A673 (cell line): ENCODE measurements around the gene TBPL1. TPM values are rescaled to one million over a fixed set of nuclear protein-coding genes. Genes with fewer than 3 reads are reported as not detected.

ENCODE experiments used
- BruUV-seq: library from RNA; stranded (reverse); fragments of 400-500 nt; replicated peaks from 2 replicates; lab custom pipeline; 2021; lab: Mats Ljungman, UMichigan
- CTCF ChIA-PET: fragments of 300-600 bp; sonication (Branson Sonifier 250); formaldehyde crosslinking; loops from one replicate; lab custom pipeline; 2022; ENCODE audit warnings: antibody characterized with exemption; lab: Charles Lee
- POLR2A ChIA-PET: fragments of 300-600 bp; sonication (Branson Sonifier 250); formaldehyde crosslinking; loops from one replicate; lab custom pipeline; 2022; ENCODE audit warnings: antibody characterized with exemption; ENCODE audit not compliant: low non-redundant PET; lab: Charles Lee
- DNase-seq: peaks from one replicate; pipeline ENCODE4 v3.0.0-alpha.2; 2015; ENCODE audit warnings: low spot score
- H3K27ac ChIP-seq: fragments of 200-600 bp; sonication (generic); 2 replicates; pipeline ENCODE4 v1.5.1; 2016; ENCODE audit warnings: mixed run types, low read depth, mild to moderate bottlenecking, mixed read lengths, antibody characterized with exemption, low read length; ENCODE audit not compliant: poor library complexity, severe bottlenecking
- H3K27me3 ChIP-seq: fragments of 200-600 bp; sonication (generic); replicated peaks from 2 replicates; pipeline ENCODE4 v1.6.1; 2017; ENCODE audit warnings: mixed run types, low read depth, mild to moderate bottlenecking, mixed read lengths, antibody characterized with exemption, low read length; ENCODE audit not compliant: insufficient read depth, poor library complexity
- H3K36me3 ChIP-seq: fragments of 200-600 bp; sonication (generic); 2 replicates; pipeline ENCODE4 v1.6.1; 2016; ENCODE audit warnings: mixed run types, mild to moderate bottlenecking, mixed read lengths, antibody characterized with exemption, low read length; ENCODE audit not compliant: insufficient read depth, poor library complexity, severe bottlenecking
- H3K4me1 ChIP-seq: fragments of 200-600 bp; sonication (generic); 2 replicates; pipeline ENCODE4 v1.6.1; 2017; ENCODE audit warnings: mixed run types, mild to moderate bottlenecking, mixed read lengths, antibody characterized with exemption, low read length; ENCODE audit not compliant: insufficient read depth, poor library complexity, severe bottlenecking
- H3K4me3 ChIP-seq: fragments of 200-600 bp; sonication (generic); 2 replicates; pipeline ENCODE4 v1.5.1; 2016; ENCODE audit warnings: low read depth, mixed run types, mild to moderate bottlenecking, mixed read lengths, low read length; ENCODE audit not compliant: poor library complexity, severe bottlenecking
- H3K9me3 ChIP-seq: fragments of 200-600 bp; sonication (generic); 2 replicates; pipeline ENCODE4 v1.6.1; 2016; ENCODE audit warnings: mixed run types, low read depth, mild to moderate bottlenecking, mixed read lengths, antibody characterized with exemption, low read length; ENCODE audit not compliant: poor library complexity, severe bottlenecking
- EZH2 ChIP-seq: fragments of 200-600 bp; sonication (generic); IDR thresholded peaks from 2 replicates; pipeline ENCODE4 v1.6.1; 2017; ENCODE audit warnings: borderline replicate concordance, low read depth, mild to moderate bottlenecking, mixed read lengths, antibody characterized with exemption, low read length; ENCODE audit not compliant: poor library complexity, severe bottlenecking
- intact Hi-C: fragments of 100-400 bp; cut with micrococcal nuclease; formaldehyde crosslinking; loops from one replicate; pipeline ENCODE4 v1.10.0; 2022; ENCODE audit not compliant: unreplicated experiment
- total RNA-seq: library from RNA; stranded (reverse); gene quantifications from 2 replicates; pipeline ENCODE4 v1.2.3, GENCODE V29; 2021
- TF ChIP-seq, protein P1 (sequence below): fragments of 300-800, 200-600 bp; sonication (generic); conservative IDR thresholded peaks from 2 replicates; pipeline ENCODE4 v1.5.1; 2017; ENCODE audit warnings: low read depth, mild to moderate bottlenecking, antibody characterized with exemption, low read length, moderate library complexity, mixed read lengths

TBPL1 gene
- total RNA-seq, 1 experiment from 2014 or later, result 46.3 TPM

DNA sequence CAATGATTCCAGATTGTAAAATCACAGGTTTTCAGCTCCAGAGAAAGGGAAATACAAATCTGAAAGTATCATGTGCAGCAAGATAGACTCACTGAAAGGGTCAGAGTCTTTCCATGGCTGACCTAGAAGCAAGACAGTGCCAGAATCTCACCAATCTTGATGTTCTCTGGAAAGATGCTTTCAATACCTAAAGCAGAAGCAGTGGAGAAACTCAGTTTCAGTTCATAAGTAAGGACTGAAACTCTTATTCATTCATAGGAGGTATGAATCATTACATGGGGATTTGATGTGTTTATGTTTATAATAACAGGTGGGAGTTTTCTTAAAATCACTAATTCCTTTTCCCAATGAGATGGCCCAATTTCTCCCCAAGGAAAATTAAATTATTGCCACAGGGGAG lies 56.9 kb downstream of the TBPL1 start:
- no peak for DNase-seq
- Histone ChIP-seq H3K27ac (no peak overlapping the region), H3K4me1 (no peaks in the 10 kb centered on the region), H3K36me3 (no peaks in the 10 kb centered on the region), H3K4me3 (no peak overlapping the region), H3K9me3 (no peaks in the 10 kb centered on the region), H3K27me3 (no peaks in the 10 kb centered on the region)
- CTCF ChIA-PET, result no interaction called here
- POLR2A ChIA-PET, result no interaction called here
- no TSS peak for BruUV-seq
- no peak for TF ChIP-seq EZH2
- TF ChIP-seq, protein P1, sequence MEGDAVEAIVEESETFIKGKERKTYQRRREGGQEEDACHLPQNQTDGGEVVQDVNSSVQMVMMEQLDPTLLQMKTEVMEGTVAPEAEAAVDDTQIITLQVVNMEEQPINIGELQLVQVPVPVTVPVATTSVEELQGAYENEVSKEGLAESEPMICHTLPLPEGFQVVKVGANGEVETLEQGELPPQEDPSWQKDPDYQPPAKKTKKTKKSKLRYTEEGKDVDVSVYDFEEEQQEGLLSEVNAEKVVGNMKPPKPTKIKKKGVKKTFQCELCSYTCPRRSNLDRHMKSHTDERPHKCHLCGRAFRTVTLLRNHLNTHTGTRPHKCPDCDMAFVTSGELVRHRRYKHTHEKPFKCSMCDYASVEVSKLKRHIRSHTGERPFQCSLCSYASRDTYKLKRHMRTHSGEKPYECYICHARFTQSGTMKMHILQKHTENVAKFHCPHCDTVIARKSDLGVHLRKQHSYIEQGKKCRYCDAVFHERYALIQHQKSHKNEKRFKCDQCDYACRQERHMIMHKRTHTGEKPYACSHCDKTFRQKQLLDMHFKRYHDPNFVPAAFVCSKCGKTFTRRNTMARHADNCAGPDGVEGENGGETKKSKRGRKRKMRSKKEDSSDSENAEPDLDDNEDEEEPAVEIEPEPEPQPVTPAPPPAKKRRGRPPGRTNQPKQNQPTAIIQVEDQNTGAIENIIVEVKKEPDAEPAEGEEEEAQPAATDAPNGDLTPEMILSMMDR, result no peak
- intact Hi-C loops, result no loop called here

DNA sequence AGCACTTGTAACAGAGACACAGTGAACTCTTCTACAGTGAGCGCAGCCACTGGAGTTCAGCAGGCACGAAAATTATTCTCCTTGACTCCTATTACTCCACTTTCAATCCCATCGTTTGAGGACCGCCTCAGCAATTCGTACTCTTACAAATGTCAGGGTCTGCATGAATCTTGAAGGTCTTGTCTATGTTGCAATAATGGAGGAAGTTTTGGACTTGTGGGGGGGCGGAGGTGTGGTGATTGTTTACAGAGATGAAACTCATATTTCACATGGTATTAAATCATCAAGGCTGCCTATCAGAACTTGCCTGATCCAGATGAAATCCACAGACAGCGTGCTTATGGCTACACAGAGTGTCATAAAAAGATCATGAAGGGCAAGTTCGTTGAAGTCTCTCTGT lies 57.4 kb downstream of the TBPL1 start:
- Histone ChIP-seq H3K36me3 (no peaks in the 10 kb centered on the region), H3K9me3 (no peaks in the 10 kb centered on the region), H3K27ac (no peak overlapping the region), H3K27me3 (no peaks in the 10 kb centered on the region), H3K4me1 (no peaks in the 10 kb centered on the region), H3K4me3 (no peak overlapping the region)
- CTCF ChIA-PET, result no interaction called here
- intact Hi-C loops, result no loop called here
- TF ChIP-seq, protein P1, result no peak
- TF ChIP-seq EZH2, result no peak
- POLR2A ChIA-PET, result no interaction called here
- BruUV-seq, result no TSS peak
- no peak for DNase-seq

DNA sequence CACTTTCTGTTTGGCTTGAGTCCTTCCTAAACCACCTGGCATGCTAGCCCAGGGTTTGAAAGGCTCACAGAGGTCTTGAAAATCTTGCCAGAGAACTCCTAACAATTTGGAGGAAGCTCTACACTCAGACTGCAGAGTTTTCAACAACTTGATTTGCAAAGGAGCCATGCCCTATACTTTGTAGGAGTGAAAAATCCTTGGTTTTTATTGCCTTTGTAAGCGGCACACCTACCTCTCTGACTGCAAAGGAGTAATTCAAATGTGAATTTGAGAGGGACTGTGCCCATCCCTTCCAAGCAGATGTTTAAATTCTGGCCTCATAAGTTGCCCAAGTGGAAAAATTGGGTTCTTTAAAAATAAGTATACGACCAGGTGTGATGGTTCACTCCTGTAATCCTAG lies 58.0 kb downstream of the TBPL1 start:
- ChIA-PET POLR2A (no interaction called here), CTCF (no interaction called here)
- Histone ChIP-seq H3K4me1 (no peaks in the 10 kb centered on the region), H3K27me3 (no peaks in the 10 kb centered on the region), H3K36me3 (no peaks in the 10 kb centered on the region), H3K9me3 (no peaks in the 10 kb centered on the region), H3K4me3 (no peak overlapping the region), H3K27ac (no peak overlapping the region)
- TF ChIP-seq, protein P1, result no peak
- TF ChIP-seq EZH2, result no peak
- DNase-seq, result no peak
- intact Hi-C loops, result no loop called here
- BruUV-seq, result no TSS peak
